DMS114 treated with DMSO at 0.1 percent for 48 hours (cell line): ENCODE measurements around the gene NKD2.

Experiments
- DNase-seq: peaks from one replicate; lab custom pipeline; 2025; ENCODE audit not compliant: unreplicated experiment; lab: John Stamatoyannopoulos, UW

NKD2 gene

DNA sequence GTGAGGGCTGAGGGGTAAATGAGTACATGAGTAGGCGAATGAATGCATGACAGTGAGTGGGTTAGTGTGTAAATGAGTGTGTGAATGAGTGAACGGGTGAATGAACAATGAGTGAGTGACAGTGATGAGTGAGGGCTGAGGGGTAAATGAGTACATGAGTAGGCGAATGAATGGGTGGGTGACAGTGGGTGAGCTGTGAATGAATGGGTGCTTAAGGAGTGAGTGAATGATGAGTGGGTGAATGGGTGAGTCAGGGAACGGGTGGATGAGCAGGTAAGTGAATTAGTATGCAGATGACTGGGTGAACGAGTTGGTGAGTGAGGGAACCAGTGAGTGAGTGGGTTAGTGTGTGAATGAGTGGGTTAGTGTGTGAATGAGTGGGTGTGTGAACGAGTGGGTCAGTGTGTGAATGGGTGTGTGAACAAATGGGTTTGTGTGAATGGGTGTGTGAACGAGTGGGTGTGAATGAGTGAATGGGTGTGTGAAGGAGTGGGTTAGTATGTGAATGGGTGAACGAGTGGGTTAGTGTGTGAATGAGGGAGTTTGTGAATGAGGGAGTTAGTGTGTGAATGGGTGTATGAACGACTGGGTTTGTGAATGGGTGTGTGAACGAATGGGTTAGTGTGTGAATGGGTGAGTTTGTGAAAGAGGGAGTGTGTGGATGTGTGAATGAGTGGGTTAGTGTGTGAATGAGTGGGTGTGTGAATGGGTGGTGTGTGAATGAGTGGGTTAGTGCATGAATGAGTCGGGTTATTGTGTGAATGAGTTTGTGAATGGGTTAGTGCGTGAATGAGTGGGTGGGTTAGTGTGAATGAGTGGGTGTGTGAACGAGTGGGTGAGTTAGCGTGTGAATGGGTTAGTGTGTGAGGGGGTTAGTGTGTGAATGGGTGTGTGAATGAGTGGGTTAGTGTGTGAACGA lies 32.9 kb downstream of the NKD2 start:
- DNase-seq, result no peak

GRCh38 chr5:1042626-1043025 lies 34.0 kb downstream of the NKD2 start:
- no peak for DNase-seq

DNA sequence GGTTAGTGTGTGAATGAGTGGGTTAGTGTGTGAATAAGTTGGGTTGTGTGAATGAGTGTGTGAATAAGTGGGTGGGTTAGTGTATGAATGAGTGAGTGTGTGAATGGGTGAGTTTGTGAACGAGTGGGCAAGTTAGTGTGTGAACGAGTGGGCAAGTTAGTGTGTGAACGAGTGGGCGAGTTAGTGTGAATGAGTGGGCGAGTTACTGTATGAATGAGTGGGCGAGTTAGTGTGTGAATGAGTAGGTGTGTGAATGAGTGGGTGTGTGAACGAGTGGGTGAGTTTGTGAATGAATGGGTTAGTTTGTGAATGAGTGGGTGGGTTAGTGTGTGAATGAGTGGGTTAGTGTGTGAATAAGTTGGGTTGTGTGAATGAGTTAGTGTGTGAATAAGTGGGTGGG lies 34.7 kb downstream of the NKD2 start:
- no peak for DNase-seq

DNA sequence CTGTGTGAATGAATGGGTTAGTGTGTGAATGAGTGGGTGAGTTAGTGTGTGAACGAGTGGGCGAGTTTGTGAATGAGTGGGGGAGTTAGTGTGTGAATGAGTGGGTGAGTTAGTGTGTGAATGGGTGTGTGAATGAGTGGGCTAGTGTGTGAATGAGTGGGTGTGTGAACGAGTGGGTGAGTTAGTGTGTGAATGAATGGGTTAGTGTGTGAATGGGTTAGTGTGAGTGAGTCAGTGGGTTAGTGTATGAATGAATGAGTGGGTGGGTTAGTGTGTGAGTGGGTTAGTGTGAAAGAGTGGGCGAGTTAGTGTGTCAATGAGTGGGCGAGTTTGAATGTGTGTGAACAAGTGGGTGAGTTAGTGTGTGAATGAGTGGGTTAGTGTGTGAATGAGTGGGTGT lies 35.5 kb downstream of the NKD2 start:
- DNase-seq, result no peak

- DNase-seq, result no peak
These were observed 37.5 kb downstream of the NKD2 start for GRCh38 chr5:1045960-1046560.

DNA sequence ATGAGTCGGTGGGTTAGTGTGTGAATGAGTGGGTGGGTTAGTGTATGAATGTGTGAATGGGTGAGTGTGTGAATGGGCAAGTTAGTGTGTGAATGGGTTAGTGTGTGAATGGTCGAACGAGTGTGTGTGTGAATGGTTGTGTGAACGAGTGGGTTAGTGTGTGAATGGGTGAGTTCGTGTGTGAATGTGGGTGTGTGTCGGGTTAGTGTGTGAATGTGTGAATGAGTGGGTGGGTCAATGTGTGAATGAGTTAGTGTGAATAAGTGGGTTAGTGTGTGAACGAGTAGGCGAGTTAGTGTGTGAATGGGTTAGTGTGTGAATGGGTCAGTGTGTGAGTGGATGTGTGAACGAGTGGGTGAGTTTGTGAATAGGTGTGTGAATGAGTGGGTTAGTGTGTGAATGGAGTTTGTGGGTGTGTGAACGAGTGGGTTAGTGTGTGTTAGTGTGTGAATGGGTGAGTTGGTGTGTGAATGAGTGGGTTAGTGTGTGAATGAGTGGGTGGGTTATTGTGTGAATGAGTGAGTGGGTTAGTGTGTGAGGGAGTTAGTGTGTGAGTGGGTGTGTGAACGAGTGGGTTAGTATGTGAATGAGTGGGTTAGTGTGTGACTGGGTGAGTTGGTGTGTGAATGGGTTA lies 38.8 kb downstream of the NKD2 start:
- no peak for DNase-seq

- DNase-seq, result no peak
These were observed 39.6 kb downstream of the NKD2 start for GRCh38 chr5:1048162-1048721.

DNA sequence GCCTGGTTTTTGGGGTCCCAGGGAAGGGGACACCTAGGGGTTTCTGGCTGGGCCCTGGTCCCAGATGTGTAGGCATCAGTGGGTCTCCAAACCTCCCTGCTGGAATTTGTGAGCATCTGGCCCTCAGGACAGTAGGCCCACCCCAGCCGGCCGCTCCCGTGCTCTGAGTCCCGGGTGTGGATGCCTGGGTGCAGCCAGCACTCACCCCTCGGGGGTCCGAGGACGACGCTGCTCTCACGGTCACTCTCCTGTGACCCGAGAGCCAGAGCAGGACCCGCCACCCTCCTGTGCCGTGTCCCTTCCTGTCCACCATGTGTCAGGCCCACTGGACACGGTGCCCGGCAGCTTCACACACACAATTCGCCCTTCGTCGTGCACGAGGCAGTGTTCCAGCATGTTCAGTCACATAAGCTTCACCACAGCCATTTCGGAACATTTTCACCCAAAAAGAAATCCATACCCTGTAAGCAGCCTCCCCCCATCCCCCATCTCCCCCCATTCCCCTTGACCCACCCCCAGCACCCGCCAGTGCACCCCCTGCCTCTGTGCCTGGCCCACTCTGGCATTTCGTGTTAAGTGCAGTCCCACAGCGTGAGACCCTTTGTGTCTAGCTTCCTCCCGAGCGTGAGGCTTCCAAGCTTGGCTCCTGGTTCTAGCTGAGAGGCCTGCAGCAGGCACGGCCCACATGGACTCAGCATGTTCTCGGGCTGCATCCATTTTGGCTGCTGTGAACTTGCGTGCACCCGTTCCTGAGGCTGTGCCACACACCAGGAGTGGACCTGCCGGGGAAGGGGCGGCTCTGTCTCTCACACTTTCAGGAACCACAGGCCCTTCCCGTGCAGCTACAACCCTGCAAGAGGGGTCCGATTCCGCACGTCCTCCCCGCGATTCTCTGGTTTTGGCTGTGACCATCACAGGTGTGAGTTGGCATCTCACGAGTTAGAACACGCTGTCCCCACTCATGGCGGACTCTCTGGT lies 40.5 kb downstream of the NKD2 start:
- no peak for DNase-seq

GRCh38 chr5:1050423-1051365 lies 42.1 kb downstream of the NKD2 start:
- DNase-seq, result no peak

- no peak for DNase-seq
These were observed 42.7 kb downstream of the NKD2 start for GRCh38 chr5:1051366-1051720.

DNA sequence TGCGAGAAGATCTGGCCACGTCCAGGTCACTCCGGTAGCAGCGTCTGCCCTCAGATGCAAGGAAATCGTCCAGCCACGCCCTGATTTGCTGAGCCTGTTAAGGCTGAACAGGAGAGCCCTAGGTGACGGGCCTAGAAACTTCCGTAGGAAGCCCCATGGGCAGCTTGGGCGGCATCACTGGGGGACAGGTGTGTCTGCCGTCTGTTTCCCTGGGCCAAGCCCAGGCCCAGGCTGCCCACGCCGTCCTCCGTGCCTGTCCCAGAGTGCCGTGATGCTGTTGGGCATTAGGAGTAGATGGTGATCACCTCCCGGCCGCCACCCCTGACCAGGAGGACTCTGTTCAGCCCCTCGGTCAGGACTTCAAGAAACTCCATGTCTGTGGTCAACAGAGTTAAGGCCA lies 43.5 kb downstream of the NKD2 start:
- DNase-seq, result no peak

GRCh38 chr5:1052641-1053390 lies 44.2 kb downstream of the NKD2 start:
- DNase-seq, result no peak

GRCh38 chr5:1053391-1054017 lies 44.9 kb downstream of the NKD2 start:
- DNase-seq, result no peak

GRCh38 chr5:1054018-1054798 lies 45.6 kb downstream of the NKD2 start:
- DNase-seq, result no peak

GRCh38 chr5:1054799-1055775 lies 46.5 kb downstream of the NKD2 start:
- DNase-seq, result no peak

GRCh38 chr5:1055896-1056610 lies 47.5 kb downstream of the NKD2 start:
- no peak for DNase-seq
